Activated B cell treated with CpG ODN at 0.5 μM for 24 hours (primary cell): Measurements from ENCODE around the gene KRTAP10-11. TPM values are rescaled to one million over a fixed set of nuclear protein-coding genes. Genes with fewer than 3 reads are reported as not detected.
A peak's percentile ranks its signal among the peaks of the same experiment; 100 is the strongest.

Source experiments
- ATAC-seq: fragments of 200-7000 bp; cut with Tn5 transposase; one replicate; pipeline ENCODE4 v1.10.0; 2021; ENCODE audit warnings: low read depth, mild to moderate bottlenecking, moderate library complexity
- CTCF ChIA-PET: fragments of 350-600 bp; sonication (Branson Sonifier 250); formaldehyde crosslinking; loops from one replicate; lab custom pipeline; 2021; ENCODE audit warnings: antibody characterized with exemption; lab: Charles Lee
- POLR2A ChIA-PET: fragments of 350-600 bp; sonication (Branson Sonifier 250); formaldehyde crosslinking; loops from one replicate; lab custom pipeline; 2021; ENCODE audit warnings: antibody characterized with exemption; lab: Charles Lee
- DNase-seq: peaks from one replicate; pipeline ENCODE4 v3.0.0; 2022
- H3K27ac Mint-ChIP-seq: one replicate; pipeline ENCODE4 v1.8.0; 2020; ENCODE audit warnings: mixed read lengths
- H3K27me3 Mint-ChIP-seq: one replicate; pipeline ENCODE4 v1.8.0; 2021; ENCODE audit warnings: mixed read lengths
- H3K36me3 Mint-ChIP-seq: one replicate; pipeline ENCODE4 v1.8.0; 2021; ENCODE audit warnings: low read depth, mixed read lengths
- H3K4me1 Mint-ChIP-seq: one replicate; pipeline ENCODE4 v1.8.0; 2021; ENCODE audit warnings: mixed read lengths
- H3K4me3 Mint-ChIP-seq: one replicate; pipeline ENCODE4 v1.8.0; 2020; ENCODE audit warnings: mild to moderate bottlenecking, mixed read lengths
- H3K9me3 Mint-ChIP-seq: one replicate; pipeline ENCODE4 v1.8.0; 2020; ENCODE audit warnings: mixed read lengths
- intact Hi-C: fragments of 100-400 bp; cut with micrococcal nuclease; formaldehyde crosslinking; loops from one replicate; pipeline ENCODE4 v1.15.1; 2024
- total RNA-seq: library from RNA; stranded (reverse); gene quantifications from 2 replicates; pipeline ENCODE4 v1.2.3, GENCODE V29; 2022
- TF ChIP-seq, protein P1 (sequence below): fragments of 200-600 bp; IDR thresholded peaks from one replicate; pipeline ENCODE4 v1.8.0; 2022; ENCODE audit warnings: antibody characterized with exemption, mild to moderate bottlenecking

The KRTAP10-11 gene
- total RNA-seq, 1 donor from 2014 or later: not detected

GRCh38 chr21:44616591-44616926 lies 29.7 kb upstream of the KRTAP10-11 start:
- H3K9me3 Mint-ChIP-seq: peaks cover 15% of the 10 kb centered on the region
- H3K4me1 Mint-ChIP-seq: peaks cover 15% of the 10 kb centered on the region
- ChIA-PET CTCF (no interaction called here), POLR2A (no interaction called here)
- peaks cover 7% of the 10 kb centered on the region for H3K27me3 Mint-ChIP-seq
- no peak for ATAC-seq
- no peak for DNase-seq
- intact Hi-C loops: no loop called here
- TF ChIP-seq, protein P1, sequence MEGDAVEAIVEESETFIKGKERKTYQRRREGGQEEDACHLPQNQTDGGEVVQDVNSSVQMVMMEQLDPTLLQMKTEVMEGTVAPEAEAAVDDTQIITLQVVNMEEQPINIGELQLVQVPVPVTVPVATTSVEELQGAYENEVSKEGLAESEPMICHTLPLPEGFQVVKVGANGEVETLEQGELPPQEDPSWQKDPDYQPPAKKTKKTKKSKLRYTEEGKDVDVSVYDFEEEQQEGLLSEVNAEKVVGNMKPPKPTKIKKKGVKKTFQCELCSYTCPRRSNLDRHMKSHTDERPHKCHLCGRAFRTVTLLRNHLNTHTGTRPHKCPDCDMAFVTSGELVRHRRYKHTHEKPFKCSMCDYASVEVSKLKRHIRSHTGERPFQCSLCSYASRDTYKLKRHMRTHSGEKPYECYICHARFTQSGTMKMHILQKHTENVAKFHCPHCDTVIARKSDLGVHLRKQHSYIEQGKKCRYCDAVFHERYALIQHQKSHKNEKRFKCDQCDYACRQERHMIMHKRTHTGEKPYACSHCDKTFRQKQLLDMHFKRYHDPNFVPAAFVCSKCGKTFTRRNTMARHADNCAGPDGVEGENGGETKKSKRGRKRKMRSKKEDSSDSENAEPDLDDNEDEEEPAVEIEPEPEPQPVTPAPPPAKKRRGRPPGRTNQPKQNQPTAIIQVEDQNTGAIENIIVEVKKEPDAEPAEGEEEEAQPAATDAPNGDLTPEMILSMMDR: no peak
- H3K27ac Mint-ChIP-seq: no peak overlapping the region
- peaks cover 6% of the 10 kb centered on the region for H3K36me3 Mint-ChIP-seq
- no peak overlapping the region for H3K4me3 Mint-ChIP-seq

- Mint-ChIP-seq H3K27me3 (peaks cover 7% of the 10 kb centered on the region), H3K9me3 (peaks cover 15% of the 10 kb centered on the region), H3K36me3 (peaks cover 6% of the 10 kb centered on the region), H3K4me1 (peaks cover 15% of the 10 kb centered on the region), H3K4me3 (no peak overlapping the region), H3K27ac (no peak overlapping the region)
- TF ChIP-seq, protein P1: no peak
- CTCF ChIA-PET: no interaction called here
- intact Hi-C loops: no loop called here
- POLR2A ChIA-PET: no interaction called here
- ATAC-seq: no peak
- DNase-seq: no peak
Observed at GRCh38 chr21:44617071-44617501, 29.1 kb upstream of the KRTAP10-11 start.

DNA sequence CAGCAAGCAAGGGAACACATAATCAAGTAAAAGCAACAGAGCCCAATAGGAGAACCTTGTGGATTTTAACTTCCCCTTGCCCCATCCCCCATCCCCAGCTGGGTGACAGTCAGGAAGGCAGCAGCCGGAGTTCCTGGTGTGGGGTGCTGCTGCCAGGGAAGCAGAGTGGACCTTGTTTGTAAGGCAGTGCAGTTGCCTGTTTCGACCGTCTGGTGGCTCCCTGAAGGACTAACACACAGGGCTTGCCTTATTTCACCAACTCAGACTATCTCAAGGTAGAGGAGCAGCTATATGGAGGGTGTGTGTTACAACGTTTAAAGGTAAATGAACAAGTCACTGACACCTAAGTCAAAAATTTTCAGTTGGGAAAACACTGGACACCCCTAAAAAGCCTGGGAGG lies 27.7 kb upstream of the KRTAP10-11 start:
- peaks cover 6% of the 10 kb centered on the region for H3K36me3 Mint-ChIP-seq
- TF ChIP-seq, protein P1: no peak
- ChIA-PET CTCF (interaction anchor here (1.4 kb wide), 1 partner anchor 175 kb away, joined by 4 read pairs; no protein-coding TSS in a partner anchor), POLR2A (no interaction called here)
- H3K4me3 Mint-ChIP-seq: no peak overlapping the region
- peaks cover 7% of the 10 kb centered on the region for H3K27me3 Mint-ChIP-seq
- DNase-seq: no peak
- peak overlapping the region; percentile 47 for H3K27ac Mint-ChIP-seq
- intact Hi-C loops: no loop called here
- H3K4me1 Mint-ChIP-seq: peaks cover 15% of the 10 kb centered on the region
- peak; percentile 10 for ATAC-seq
- H3K9me3 Mint-ChIP-seq: peaks cover 25% of the 10 kb centered on the region

GRCh38 chr21:44618909-44619308 lies 27.3 kb upstream of the KRTAP10-11 start:
- intact Hi-C loops: no loop called here
- Mint-ChIP-seq H3K27ac (peak overlapping the region; percentile 47), H3K27me3 (peaks cover 7% of the 10 kb centered on the region), H3K4me3 (peak overlapping the region; percentile 12), H3K4me1 (peaks cover 15% of the 10 kb centered on the region), H3K9me3 (peaks cover 29% of the 10 kb centered on the region), H3K36me3 (peaks cover 6% of the 10 kb centered on the region)
- TF ChIP-seq, protein P1: no peak
- ChIA-PET CTCF (interaction anchor here (1.4 kb wide), 1 partner anchor 174 kb away, joined by 4 read pairs; no protein-coding TSS in a partner anchor), POLR2A (no interaction called here)
- peak; percentile 68 for ATAC-seq
- no peak for DNase-seq

GRCh38 chr21:44619886-44620285 lies 26.3 kb upstream of the KRTAP10-11 start:
- H3K4me3 Mint-ChIP-seq: no peak overlapping the region
- no peak overlapping the region for H3K27ac Mint-ChIP-seq
- H3K36me3 Mint-ChIP-seq: peaks cover 6% of the 10 kb centered on the region
- ChIA-PET CTCF (no interaction called here), POLR2A (no interaction called here)
- DNase-seq (no peak), ATAC-seq (no peak)
- intact Hi-C loops: no loop called here
- H3K4me1 Mint-ChIP-seq: peaks cover 15% of the 10 kb centered on the region
- TF ChIP-seq, protein P1: no peak
- peaks cover 3% of the 10 kb centered on the region for H3K27me3 Mint-ChIP-seq
- peaks cover 38% of the 10 kb centered on the region for H3K9me3 Mint-ChIP-seq
